Measurements from ENCODE around the gene NLRP6.

DNA sequence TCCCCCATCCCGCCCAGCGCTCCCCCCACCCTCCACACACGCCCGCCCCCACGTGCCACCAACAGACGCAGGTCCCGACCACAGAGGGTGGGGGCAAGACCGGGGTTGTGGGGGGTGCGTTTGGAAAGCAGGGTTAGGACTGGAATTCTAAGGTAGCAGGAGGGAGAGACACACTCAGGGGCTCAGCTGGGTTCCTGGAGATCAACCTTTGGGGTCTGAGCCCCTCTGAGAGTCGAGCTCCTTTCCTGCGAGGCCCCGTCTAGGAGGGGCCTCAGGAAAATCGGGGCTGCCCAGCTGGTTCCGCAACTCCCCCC lies 11.1 kb downstream of the NLRP6 start:
- TF ChIP-seq, protein P1, sequence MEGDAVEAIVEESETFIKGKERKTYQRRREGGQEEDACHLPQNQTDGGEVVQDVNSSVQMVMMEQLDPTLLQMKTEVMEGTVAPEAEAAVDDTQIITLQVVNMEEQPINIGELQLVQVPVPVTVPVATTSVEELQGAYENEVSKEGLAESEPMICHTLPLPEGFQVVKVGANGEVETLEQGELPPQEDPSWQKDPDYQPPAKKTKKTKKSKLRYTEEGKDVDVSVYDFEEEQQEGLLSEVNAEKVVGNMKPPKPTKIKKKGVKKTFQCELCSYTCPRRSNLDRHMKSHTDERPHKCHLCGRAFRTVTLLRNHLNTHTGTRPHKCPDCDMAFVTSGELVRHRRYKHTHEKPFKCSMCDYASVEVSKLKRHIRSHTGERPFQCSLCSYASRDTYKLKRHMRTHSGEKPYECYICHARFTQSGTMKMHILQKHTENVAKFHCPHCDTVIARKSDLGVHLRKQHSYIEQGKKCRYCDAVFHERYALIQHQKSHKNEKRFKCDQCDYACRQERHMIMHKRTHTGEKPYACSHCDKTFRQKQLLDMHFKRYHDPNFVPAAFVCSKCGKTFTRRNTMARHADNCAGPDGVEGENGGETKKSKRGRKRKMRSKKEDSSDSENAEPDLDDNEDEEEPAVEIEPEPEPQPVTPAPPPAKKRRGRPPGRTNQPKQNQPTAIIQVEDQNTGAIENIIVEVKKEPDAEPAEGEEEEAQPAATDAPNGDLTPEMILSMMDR (IDR thresholded peaks at IDR 0.05): no peak
- TF ChIP-seq POLR2A (IDR thresholded peaks at IDR 0.05): no peak

Data from transverse colon (tissue), 3 donors.